HG02973 (cell line): Measurements from ENCODE around the gene CDKN2B-AS1.
"Not testable (repeated sequence)": the region's sequence is repeated elsewhere in the genome, so short reads cannot be mapped to it uniquely, and the experiment has no call there.

Experiments used
- ATAC-seq: cut with Tn5 transposase; IDR thresholded peaks from one replicate; pipeline ENCODE4 v1.9.1; 2021; ENCODE audit warnings: moderate library complexity; ENCODE audit not compliant: unreplicated experiment

CDKN2B-AS1 gene

GRCh38 chr9:21994556-21995005 is at the start of gene CDKN2B-AS1:
Gene CDKN2B-AS1, plus strand, starts transcription at chr9:21994791.
- peak; percentile 37 for ATAC-seq

- ATAC-seq: no peak
Measured at GRCh38 chr9:21945606-21946005, 49.0 kb upstream of the CDKN2B-AS1 start.

- ATAC-seq: no peak
Measured at GRCh38 chr9:21958833-21959232, 35.8 kb upstream of the CDKN2B-AS1 start.

- not testable (repeated sequence) for ATAC-seq
Measured at GRCh38 chr9:21959268-21959667, 35.3 kb upstream of the CDKN2B-AS1 start.

GRCh38 chr9:21961569-21961968 is 33.0 kb upstream of the CDKN2B-AS1 start:
- ATAC-seq: no peak

- ATAC-seq: peak; percentile 72
Measured at GRCh38 chr9:21964925-21965385, 29.6 kb upstream of the CDKN2B-AS1 start.

- peak; percentile 59 for ATAC-seq
Measured at GRCh38 chr9:21965401-21965951, 29.1 kb upstream of the CDKN2B-AS1 start.

GRCh38 chr9:21966140-21966851 is 28.3 kb upstream of the CDKN2B-AS1 start:
- no peak for ATAC-seq

- no peak for ATAC-seq
Measured at GRCh38 chr9:21967169-21967568, 27.4 kb upstream of the CDKN2B-AS1 start.

- ATAC-seq: no peak
Measured at GRCh38 chr9:21967702-21968101, 26.9 kb upstream of the CDKN2B-AS1 start.

GRCh38 chr9:21968331-21969010 is 26.1 kb upstream of the CDKN2B-AS1 start:
- ATAC-seq: no peak

- no peak for ATAC-seq
Measured at GRCh38 chr9:21969011-21969940, 25.3 kb upstream of the CDKN2B-AS1 start.

GRCh38 chr9:21969951-21970799 is 24.4 kb upstream of the CDKN2B-AS1 start:
- ATAC-seq: no peak

- ATAC-seq: no peak
Measured at GRCh38 chr9:21970800-21971640, 23.6 kb upstream of the CDKN2B-AS1 start.

- no peak for ATAC-seq
Measured at GRCh38 chr9:21972361-21972760, 22.2 kb upstream of the CDKN2B-AS1 start.

- ATAC-seq: no peak
Measured at GRCh38 chr9:21974343-21974721, 20.3 kb upstream of the CDKN2B-AS1 start.

- peak; percentile 63 for ATAC-seq
Measured at GRCh38 chr9:21974722-21975409, 19.7 kb upstream of the CDKN2B-AS1 start.

- ATAC-seq: no peak
Measured at GRCh38 chr9:21976334-21976875, 18.2 kb upstream of the CDKN2B-AS1 start.
